ENCODE data around the gene HRCT1. TPM values are rescaled to one million over a fixed set of nuclear protein-coding genes. Genes with fewer than 3 reads are reported as not detected.

Gene HRCT1
- total and polyA plus RNA-seq, 2 of the 4 experiments (the other 2 are of a cell fraction) = 1.1 to 3.9 TPM

- Histone ChIP-seq H2BK15ac (ENCODE audit: low read depth, low read length) (no peak overlapping the region), H3K18ac (ENCODE audit: low read depth, low read length) (no peak overlapping the region), H4K8ac (ENCODE audit: low read depth in 2 of 2, low read length in 2 of 2) (no peak overlapping the region), H2AK5ac (ENCODE audit: low read depth, low read length) (no peak overlapping the region), H3K9ac (ENCODE audit: low read depth, low read length) (no peak overlapping the region), H3K4ac (ENCODE audit: low read depth, low read length) (no peak overlapping the region), H3K9me3 (ENCODE audit: control insufficient read depth, insufficient read depth, low read length) (no peaks in the 10 kb centered on the region), H2BK120ac (ENCODE audit: low read depth, low read length) (no peak overlapping the region), H3K4me2 (ENCODE audit: low read depth, low read length) (no peak overlapping the region), H3K27me3 (ENCODE audit: control insufficient read depth, insufficient read depth, low read length) (peaks cover 39% of the 10 kb centered on the region), H3K23ac (ENCODE audit: low read depth, low read length) (no peak overlapping the region), H4K5ac (ENCODE audit: low read depth, low read length) (no peak overlapping the region), H2BK20ac (ENCODE audit: low read depth, low read length) (no peak overlapping the region), H2AK9ac (replicated peaks; ENCODE audit: low read depth, low read length, poor library complexity) (no peak overlapping the region), H4K91ac (ENCODE audit: insufficient read depth, low read depth, low read length) (no peak overlapping the region), H3K36me3 (ENCODE audit: control insufficient read depth, insufficient read depth, low read length) (no peaks in the 10 kb centered on the region), H3K79me1 (ENCODE audit: low read depth in 1 of 2, low read length in 2 of 2) (no peaks in the 10 kb centered on the region), H3K56ac (ENCODE audit: extremely low read depth, insufficient read depth, low read length) (no peak overlapping the region), H2AFZ (replicated peaks; ENCODE audit: low read length, poor library complexity) (no peak overlapping the region), H3K4me3 (ENCODE audit: insufficient read depth, low read depth, low read length) (no peak overlapping the region), H3K27ac (ENCODE audit: insufficient read depth, low read length) (no peak overlapping the region), H3K14ac (replicated peaks; ENCODE audit: low read depth, low read length) (no peak overlapping the region), H4K20me1 (ENCODE audit: insufficient read depth, low read length) (no peaks in the 10 kb centered on the region), H3K9me1 (ENCODE audit: insufficient read depth, low read length) (no peaks in the 10 kb centered on the region), H3K4me1 (ENCODE audit: control insufficient read depth, insufficient read depth, low read length) (no peaks in the 10 kb centered on the region), H2BK5ac (ENCODE audit: low read depth, low read length, poor library complexity, severe bottlenecking) (no peak overlapping the region)
- no peak for TF ChIP-seq SMC3 (IDR thresholded peaks at IDR 0.05; ENCODE audit: low read depth, low read length)
- no peak for TF ChIP-seq CEBPB (IDR thresholded peaks at IDR 0.05; ENCODE audit: low read depth, low read length)
- no peak for TF ChIP-seq RCOR1 (IDR thresholded peaks at IDR 0.05; ENCODE audit: insufficient replicate concordance, low read length)
- TF ChIP-seq MAZ (IDR thresholded peaks at IDR 0.05; ENCODE audit: borderline replicate concordance, low read depth, low read length) = no peak
- TF ChIP-seq MAFK (IDR thresholded peaks at IDR 0.05; ENCODE audit: low read depth, low read length) = no peak
- TF ChIP-seq CHD1 (IDR thresholded peaks at IDR 0.05; ENCODE audit: low read depth, low read length) = no peak
- no peak for TF ChIP-seq POLR2A (IDR thresholded peaks at IDR 0.05; ENCODE audit: low read depth, low read length)
- no peak for TF ChIP-seq CTCF (conservative IDR thresholded peaks at IDR 0.05; ENCODE audit: low read depth, low read length)
- TF ChIP-seq USF2 (IDR thresholded peaks at IDR 0.05; ENCODE audit: low read depth, low read length) = no peak
- dilution Hi-C loops (cut with HindIII; ENCODE audit: low sequenced_read_pairs, unreplicated experiment) (no loop called here), intact Hi-C loops (cut with micrococcal nuclease) (no loop called here), in situ Hi-C loops (cut with MboI; ENCODE audit: low sequenced_read_pairs) (no loop called here)
- DNase-seq = no peak
- 53% methylated on average over 6 of the region's 8 CpGs; no CpG with 5 or more reads in 1 of the 2 experiments for WGBS, 2 experiments (ENCODE audit: extremely low coverage in 2 of 2, insufficient read length in 1 of 2)
- ChIA-PET POLR2A (ENCODE audit: unreplicated experiment) (no interaction called here), CTCF (no interaction called here)
- no TSS peak for BruUV-seq (replicated peaks)
- ATAC-seq (ENCODE audit: low read depth) = no peak
Observed at GRCh38 chr9:35863583-35863982, 42.4 kb upstream of the HRCT1 start.

Data from IMR-90 (cell line).